K562 (cell line): ENCODE data around the gene RREB1. TPM values are rescaled to one million over a fixed set of nuclear protein-coding genes. Genes with fewer than 3 reads are reported as not detected.

ENCODE experiments used
- ATAC-seq: fragments of 200-7000 bp; cut with Tn5 transposase; 3 replicates; pipeline ENCODE4 v1.9.1; 2020; ENCODE audit warnings: moderate library complexity
- BruUV-seq: library from RNA; stranded (reverse); fragments of 400-500 nt; replicated peaks from 2 replicates; lab custom pipeline; 2021; lab: Mats Ljungman, UMichigan
- CTCF ChIA-PET: fragments of 300-600 bp; formaldehyde crosslinking; extraction: SDS; loops from one replicate; lab custom pipeline; 2021; ENCODE audit warnings: low intra/inter-chr PET ratio; lab: Yijun Ruan, JAX
- POLR2A ChIA-PET: fragments of 300-600, 350-650 bp; sonication (Branson Sonifier 250); formaldehyde crosslinking; extraction: SDS; loops from one replicate; lab custom pipeline; 2021; ENCODE audit warnings: antibody characterized with exemption, inconsistent platforms; lab: Yijun Ruan, JAX
- DNase-seq, 4 experiments: peaks; one replicate each; pipeline versions ENCODE4 v3.0.0 to v3.0.0-alpha.2; 2011 to 2018; ENCODE audit warnings: low spot score in 3 of 4, mixed read lengths in 3 of 4; ENCODE audit errors: extremely low read depth in 1 of 4
- FAIRE-seq: peaks from 2 replicates; lab custom pipeline; 2011; peaks lifted over from hg19 to GRCh38; lab: Jason Lieb, UNC
- H2AFZ ChIP-seq: 2 replicates; pipeline ENCODE4 v1.6.0; 2011; ENCODE audit warnings: low read depth, low read length, control low read depth, inconsistent platforms
- H3K27ac ChIP-seq: fragments of 200-600 bp; 3 replicates; pipeline ENCODE4 v1.8.0; 2011; ENCODE audit warnings: low read depth, mild to moderate bottlenecking, control low read depth, inconsistent platforms, low read length, moderate library complexity, mixed read lengths; ENCODE audit errors: extremely low read depth
- H3K27me3 ChIP-seq, 2 experiments: fragments of 300-600 bp in 1 of 2; 2 replicates in 1 of 2; 3 replicates in 1 of 2; pipeline versions ENCODE4 v1.6.0 to v1.8.0; 2011; ENCODE audit warnings: inconsistent platforms in 2 of 2, low read length in 2 of 2, mild to moderate bottlenecking in 1 of 2, mixed read lengths in 1 of 2, moderate library complexity in 1 of 2; ENCODE audit not compliant: control insufficient read depth in 2 of 2, insufficient read depth in 2 of 2
- H3K36me3 ChIP-seq: fragments of 300-600 bp; 3 replicates; pipeline ENCODE4 v1.8.0; 2011; ENCODE audit warnings: mild to moderate bottlenecking, low read length, inconsistent platforms; ENCODE audit not compliant: control insufficient read depth, insufficient read depth
- H3K4me1 ChIP-seq, 2 experiments: fragments of 200-600 bp in 1 of 2; replicated peaks in 1 of 2; 2 replicates in 1 of 2; 3 replicates in 1 of 2; pipeline versions ENCODE4 v1.5.1 to v1.8.0; 2011; ENCODE audit warnings: inconsistent platforms in 2 of 2, low read length in 2 of 2, mild to moderate bottlenecking in 1 of 2, mixed read lengths in 1 of 2, moderate library complexity in 1 of 2; ENCODE audit not compliant: control insufficient read depth in 2 of 2, insufficient read depth in 2 of 2
- H3K4me2 ChIP-seq: 2 replicates; pipeline ENCODE4 v1.6.1; 2011; ENCODE audit warnings: low read length, control low read depth, inconsistent platforms, mixed read lengths; ENCODE audit not compliant: insufficient read depth
- H3K4me3 ChIP-seq: fragments of 200-600 bp; sonication (generic), shearing (Covaris generic); 2 replicates; pipeline ENCODE4 v1.5.1; 2016; ENCODE audit warnings: control low read depth, inconsistent platforms
- H3K79me2 ChIP-seq: fragments of 200-600 bp; 3 replicates; pipeline ENCODE4 v1.8.0; 2011; ENCODE audit warnings: low read length, inconsistent platforms; ENCODE audit not compliant: control insufficient read depth, insufficient read depth
- H3K9ac ChIP-seq, 2 experiments: 2 replicates each; pipeline versions ENCODE4 v1.6.0 to v1.6.1; 2011; ENCODE audit warnings: low read depth in 2 of 2, low read length in 2 of 2, control low read depth in 1 of 2, inconsistent platforms in 1 of 2, mild to moderate bottlenecking in 1 of 2, mixed read lengths in 1 of 2; ENCODE audit not compliant: insufficient read depth in 1 of 2
- H3K9me1 ChIP-seq: one replicate; pipeline ENCODE4 v1.6.0; 2011; ENCODE audit warnings: inconsistent platforms, mild to moderate bottlenecking, low read length, moderate library complexity; ENCODE audit not compliant: control insufficient read depth, insufficient read depth
- H3K9me3 ChIP-seq: replicated peaks from 2 replicates; pipeline ENCODE4 v1.5.1; 2011; ENCODE audit warnings: low read depth, low read length, inconsistent platforms; ENCODE audit not compliant: control insufficient read depth, insufficient read depth
- H4K20me1 ChIP-seq: replicated peaks from 2 replicates; pipeline ENCODE4 v1.6.1; 2011; ENCODE audit warnings: low read length, inconsistent platforms, mixed read lengths; ENCODE audit not compliant: control insufficient read depth, insufficient read depth
- ARID3A ChIP-seq: IDR thresholded peaks from 2 replicates; pipeline ENCODE4 v1.6.1; 2012; ENCODE audit warnings: low read depth, low read length, improper control_type of control experiment, borderline replicate concordance
- SOX6 ChIP-seq: fragments of 450-650 bp; IDR thresholded peaks from 2 replicates; pipeline ENCODE4 v1.6.1; 2014; ENCODE audit warnings: mild to moderate bottlenecking
- ZKSCAN3 ChIP-seq: fragments of 250-450 bp; sonication (Bioruptor Pico); IDR thresholded peaks from 2 replicates; pipeline ENCODE4 v1.4.0; 2020
- ZNF592 ChIP-seq: fragments of 450-650 bp; IDR thresholded peaks from 2 replicates; pipeline ENCODE4 v1.6.1; 2017; ENCODE audit warnings: antibody characterized with exemption, mild to moderate bottlenecking
- WGBS: fragments of 100-300 bp; shearing (Covaris generic); methylation state at CpG from one replicate; pipeline ENCODE4 v1.1.6; 2016; ENCODE audit warnings: low coverage, mixed read lengths; ENCODE audit not compliant: insufficient coverage; ENCODE audit errors: missing lambda C conversion rate; 5-methylcytosine and 5-hydroxymethylcytosine counted together
- in situ Hi-C: fragments of 300-500 bp; cut with MboI; formaldehyde crosslinking; loops from 4 replicates; pipeline ENCODE4 v1.15.0; 2018; ENCODE audit warnings: inconsistent platforms, mixed read lengths
- intact Hi-C: fragments of 100-400 bp; cut with micrococcal nuclease; formaldehyde crosslinking; loops from 2 replicates; pipeline ENCODE4 v1.14.2; 2022
- polyA plus RNA-seq, 8 experiments: library from polyadenylated mRNA; depleted of rRNA in 4 of 8; stranded (reverse) in 5 of 8; unstranded in 3 of 8; fragments of >200 nt; fragmentation: Nextera tagmentation in 2 of 8; fragmentation: Illumina TruSeq in 1 of 8; extraction: Ambion mirVana in 2 of 8; extraction: Trizol in 1 of 8; gene quantifications; 2 replicates each; pipeline versions ENCODE4 v1.2.1 to v1.2.3, GENCODE V29; 2011 to 2014; ENCODE audit warnings: inconsistent platforms in 1 of 8, missing spikeins in 1 of 8
- total RNA-seq, 7 experiments: library from RNA; depleted of rRNA in 6 of 7; stranded (reverse); fragments of >200 nt in 6 of 7; fragmentation: Illumina TruSeq in 2 of 7; extraction: Trizol in 2 of 7; gene quantifications; 2 replicates each; pipeline versions ENCODE4 v1.2.1 to v1.2.3, GENCODE V29; 2011 to 2021; ENCODE audit warnings: low replicate concordance in 1 of 7

Gene RREB1
- total and polyA plus RNA-seq, 9 of the 15 experiments (the other 6 are each of a cell fraction or from before 2014, with no cell fraction given) = 3.3 to 64.2 (median 19.3) TPM

- ATAC-seq (no peak), FAIRE-seq (no peak), DNase-seq (no peak)
- H3K9ac ChIP-seq = no peak overlapping the region
- no peaks in the 10 kb centered on the region for H3K79me2 ChIP-seq
- in situ Hi-C loops (no loop called here), intact Hi-C loops (no loop called here)
- H3K9me1 ChIP-seq = no peaks in the 10 kb centered on the region
- BruUV-seq = no TSS peak
- peaks cover 46 to 67% of the 10 kb centered on the region in 2 experiments; a peak in 4 of 5 replicates for H3K27me3 ChIP-seq
- 0 out of 2 replicates have a peak, but pooled peaks cover 3% of the 10 kb centered on the region for H4K20me1 ChIP-seq
- WGBS = 10% methylated on average over 5 of the region's 5 CpGs
- no peaks in the 10 kb centered on the region; the same call in 1 of the 2 replicates for H3K9me3 ChIP-seq
- no peak overlapping the region for H2AFZ ChIP-seq
- TF ChIP-seq SOX6 (no peak), ZKSCAN3 (CRISPR knock-in tag) (no peak), ARID3A (no peak), ZNF592 (no peak)
- ChIA-PET CTCF (no interaction called here), POLR2A (interaction anchor here (0.9 kb wide), 1 partner anchor 344 kb away, joined by 5 read pairs; no protein-coding TSS in a partner anchor)
- H3K4me3 ChIP-seq = no peak overlapping the region
- no peak overlapping the region for H3K4me2 ChIP-seq
- H3K36me3 ChIP-seq = no peaks in the 10 kb centered on the region
- peaks cover 0 to 16% of the 10 kb centered on the region in 2 experiments; a peak in 2 of 5 replicates for H3K4me1 ChIP-seq
- no peak overlapping the region for H3K27ac ChIP-seq
Observed at GRCh38 chr6:7269816-7270215, 162.1 kb downstream of the RREB1 start.
